AG04450 (cell line): ENCODE measurements around the gene CHST6. TPM values are rescaled to one million over a fixed set of nuclear protein-coding genes. Genes with fewer than 3 reads are reported as not detected.
"Not testable (repeated sequence)": the region's sequence is repeated elsewhere in the genome, so short reads cannot be mapped to it uniquely, and the experiment has no call there.

Source experiments
- CTCF ChIA-PET: fragments of 300-600, 350-600 bp; formaldehyde crosslinking; extraction: SDS; loops from one replicate; lab custom pipeline; 2022; ENCODE audit warnings: antibody characterized with exemption, inconsistent platforms; lab: Charles Lee
- POLR2A ChIA-PET: fragments of 350-600 bp; formaldehyde crosslinking; extraction: SDS; loops from one replicate; lab custom pipeline; 2021; ENCODE audit warnings: antibody characterized with exemption, inconsistent platforms; lab: Yijun Ruan, JAX
- DNase-seq: peaks from one replicate; pipeline ENCODE4 v3.0.0-alpha.2; 2011; ENCODE audit warnings: low read depth, low spot score
- H3K27ac ChIP-seq: one replicate; pipeline ENCODE4 v1.5.1; 2012; ENCODE audit warnings: low read depth, low read length, control low read depth
- H3K27me3 ChIP-seq: one replicate; pipeline ENCODE4 v1.6.0; 2012; ENCODE audit warnings: low read length; ENCODE audit not compliant: control insufficient read depth, insufficient read depth
- H3K4me3 ChIP-seq: 2 replicates; pipeline ENCODE4 v1.5.1; 2011; ENCODE audit warnings: mild to moderate bottlenecking, low read depth, low read length, control low read depth
- H3K9me3 ChIP-seq: 2 replicates; pipeline ENCODE4 v1.5.1; 2012; ENCODE audit warnings: low read length; ENCODE audit not compliant: control insufficient read depth, insufficient read depth
- CTCF ChIP-seq: IDR thresholded peaks from 2 replicates; pipeline ENCODE4 v1.5.1; 2011; ENCODE audit warnings: low read depth, low read length, control low read depth, inconsistent platforms
- polyA plus RNA-seq: library from polyadenylated mRNA; depleted of rRNA; stranded (reverse); fragments of >200 nt; gene quantifications from 2 replicates; pipeline ENCODE4 v1.2.3, GENCODE V29; 2011

The CHST6 gene
- polyA plus RNA-seq, 1 experiment = 0.07 TPM

- POLR2A ChIA-PET = no interaction called here
- CTCF ChIA-PET = interaction anchor here (0.6 to 2.6 kb wide), 3 partner anchors 16 to 73 kb away, joined by 3 to 22 read pairs (median 3); no protein-coding TSS in a partner anchor
- no peak overlapping the region for H3K4me3 ChIP-seq
These were observed 23.9 kb upstream of the CHST6 start for GRCh38 chr16:75519175-75519574.

DNA sequence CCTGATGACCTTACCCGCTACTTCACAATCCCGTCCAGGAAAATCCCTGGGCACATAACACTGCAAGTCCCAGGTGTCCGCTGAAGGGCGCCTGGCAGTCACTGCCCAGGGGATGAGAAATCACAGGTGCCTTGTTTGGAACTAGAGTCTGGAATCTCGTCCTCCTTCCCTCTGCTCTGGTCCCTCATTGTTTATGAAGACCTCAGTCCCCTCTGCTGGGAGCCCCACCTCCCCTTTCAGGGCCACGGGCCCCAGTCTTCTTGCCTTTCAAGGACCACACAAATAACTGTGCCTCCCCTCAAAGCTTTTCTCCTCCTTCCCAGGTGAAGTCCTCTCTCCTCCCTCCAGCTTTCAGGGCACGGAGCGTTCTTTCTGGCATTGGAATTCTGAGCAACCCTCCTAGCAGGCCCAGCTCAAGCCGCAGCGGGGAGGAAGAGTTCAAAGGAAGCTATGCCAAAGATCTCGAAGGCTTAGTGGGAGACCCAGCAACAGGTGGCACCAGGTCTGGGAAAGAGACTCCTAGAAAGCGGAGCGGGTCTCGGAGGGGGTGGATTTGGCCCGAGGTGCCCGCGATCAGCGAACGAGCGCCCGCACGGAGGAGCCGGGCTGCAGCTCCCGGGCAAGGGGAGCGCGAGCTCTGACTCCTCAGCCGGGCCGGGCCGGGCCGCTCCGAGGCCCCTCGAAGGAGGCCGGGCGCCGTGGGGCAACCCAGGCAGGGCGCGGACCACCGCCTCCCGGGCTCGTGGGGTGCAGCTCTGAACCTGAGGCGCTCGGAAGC is 21.1 kb upstream of the CHST6 start:
- H3K27me3 ChIP-seq, DNase-seq, H3K27ac ChIP-seq, H3K9me3 ChIP-seq: not testable (repeated sequence)
- POLR2A ChIA-PET = interaction anchor here (0.7 to 1.9 kb wide), 4 partner anchors 10 to 83 kb away, joined by 4 to 9 read pairs (median 6); partner anchors contain the start of genes CFDP1 and TMEM231
- peak overlapping the region; percentile 81 for H3K4me3 ChIP-seq
- CTCF ChIA-PET = interaction anchor here (0.6 to 2.6 kb wide), 48 partner anchors 8 to 342 kb away, joined by 3 to 34 read pairs (median 6); partner anchors contain the start of genes ADAT1, CFDP1, CHST5 and CHST6

More at GRCh38 chr16:75519175-75519574, 23.9 kb upstream of the CHST6 start:
- peaks cover 3% of the 10 kb centered on the region for H3K27me3 ChIP-seq
- no peak for TF ChIP-seq CTCF
- H3K27ac ChIP-seq = no peak overlapping the region
- no peak for DNase-seq
- no peaks in the 10 kb centered on the region; the same call in 1 of the 2 replicates for H3K9me3 ChIP-seq

GRCh38 chr16:75514296-75514695 is 19.1 kb upstream of the CHST6 start:
- Histone ChIP-seq H3K9me3 (no peaks in the 10 kb centered on the region; the same call in 1 of the 2 replicates), H3K4me3 (no peak overlapping the region), H3K27ac (no peak overlapping the region), H3K27me3 (peaks cover under 1% of the 10 kb centered on the region)
- TF ChIP-seq CTCF = no peak
- ChIA-PET CTCF (interaction anchor here (1.5 kb wide), 1 partner anchor 49 kb away, joined by 9 read pairs; no protein-coding TSS in a partner anchor), POLR2A (no interaction called here)
- no peak for DNase-seq

DNA sequence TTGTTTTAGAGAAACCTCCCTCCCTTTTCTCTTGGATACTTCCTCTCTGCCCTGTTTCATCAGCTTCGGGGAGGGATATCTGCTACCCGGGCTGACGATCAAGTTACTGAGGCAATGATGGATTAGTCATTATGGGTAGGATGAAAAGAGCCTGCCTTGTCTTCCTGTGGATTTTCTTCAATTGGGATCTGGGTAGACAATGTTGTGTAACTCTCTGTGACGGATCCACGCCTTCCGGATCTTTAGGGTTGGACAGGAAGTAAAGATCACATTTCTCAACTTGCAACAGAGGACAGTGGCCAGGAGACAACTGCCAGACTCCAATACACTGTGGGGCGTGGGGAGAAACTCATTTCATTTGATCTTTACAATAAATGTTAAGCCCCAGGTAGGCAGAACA is 11.3 kb upstream of the CHST6 start:
- no peak for TF ChIP-seq CTCF
- Histone ChIP-seq H3K27me3 (peaks cover 3% of the 10 kb centered on the region), H3K4me3 (no peak overlapping the region), H3K9me3 (no peaks in the 10 kb centered on the region), H3K27ac (no peak overlapping the region)
- CTCF ChIA-PET = interaction anchor here (1.0 to 2.9 kb wide), 4 partner anchors 10 to 41 kb away, joined by 6 to 18 read pairs (median 9); no protein-coding TSS in a partner anchor
- no peak for DNase-seq
- POLR2A ChIA-PET = interaction anchor here (1.3 kb wide), 1 partner anchor 10 kb away, joined by 4 read pairs; no protein-coding TSS in a partner anchor

GRCh38 chr16:75506107-75506506 is 10.9 kb upstream of the CHST6 start:
- no peak overlapping the region for H3K4me3 ChIP-seq

More at GRCh38 chr16:75506107-75506506, 10.9 kb upstream of the CHST6 start:
- no peak for TF ChIP-seq CTCF
- ChIA-PET POLR2A (interaction anchor here (1.3 kb wide), 1 partner anchor 11 kb away, joined by 4 read pairs; no protein-coding TSS in a partner anchor), CTCF (interaction anchor here (1.0 to 1.3 kb wide), 2 partner anchors 11 to 41 kb away, joined by 6 to 11 read pairs; no protein-coding TSS in a partner anchor)
- H3K27ac ChIP-seq = no peak overlapping the region
- DNase-seq = no peak
- peaks cover 3% of the 10 kb centered on the region for H3K27me3 ChIP-seq
- no peaks in the 10 kb centered on the region for H3K9me3 ChIP-seq
